Smooth muscle cell (in vitro differentiated cells): ENCODE measurements around the gene TNFSF12. TPM values are rescaled to one million over a fixed set of nuclear protein-coding genes. Genes with fewer than 3 reads are reported as not detected.

Experiments
- DNase-seq: peaks from one replicate; lab custom pipeline; 2025; ENCODE audit not compliant: unreplicated experiment; lab: John Stamatoyannopoulos, UW
- H2AFZ ChIP-seq: fragments of 200-600 bp; sonication (generic); 2 replicates; pipeline ENCODE4 v1.6.0; 2016; ENCODE audit warnings: antibody characterized with exemption, low read depth, mild to moderate bottlenecking
- H3F3A ChIP-seq: fragments of 200-600 bp; sonication (generic); 2 replicates; pipeline ENCODE4 v1.6.0; 2017; ENCODE audit warnings: antibody characterized with exemption, low read depth
- H3K27ac ChIP-seq: fragments of 200-600 bp; sonication (generic); 2 replicates; pipeline ENCODE4 v1.5.1; 2016; ENCODE audit warnings: low read depth, mild to moderate bottlenecking
- H3K27me3 ChIP-seq: fragments of 200-600 bp; sonication (generic); 2 replicates; pipeline ENCODE4 v1.6.1; 2016; ENCODE audit warnings: low read depth, mild to moderate bottlenecking
- H3K36me3 ChIP-seq: fragments of 200-600 bp; sonication (generic); 2 replicates; pipeline ENCODE4 v1.5.1; 2016; ENCODE audit warnings: low read depth
- H3K4me1 ChIP-seq: fragments of 200-600 bp; sonication (generic); 2 replicates; pipeline ENCODE4 v1.5.1; 2016; ENCODE audit warnings: low read depth
- H3K4me2 ChIP-seq: fragments of 200-600 bp; sonication (generic); 2 replicates; pipeline ENCODE4 v1.6.0; 2016; ENCODE audit warnings: mild to moderate bottlenecking
- H3K4me3 ChIP-seq: fragments of 200-600 bp; sonication (generic); 2 replicates; pipeline ENCODE4 v1.5.1; 2016; ENCODE audit warnings: mild to moderate bottlenecking
- H3K79me2 ChIP-seq: fragments of 200-600 bp; sonication (generic); 2 replicates; pipeline ENCODE4 v1.6.0; 2016; ENCODE audit warnings: low read depth, mild to moderate bottlenecking
- H3K9ac ChIP-seq: fragments of 200-600 bp; sonication (generic); 2 replicates; pipeline ENCODE4 v1.6.0; 2016; ENCODE audit warnings: low read depth
- H3K9me3 ChIP-seq: fragments of 200-600 bp; sonication (generic); replicated peaks from 2 replicates; pipeline ENCODE4 v1.5.1; 2016; ENCODE audit warnings: low read depth
- H4K20me1 ChIP-seq: fragments of 200-600 bp; sonication (generic); 2 replicates; pipeline ENCODE4 v1.6.0; 2016; ENCODE audit warnings: low read depth
- WGBS: methylation state at CpG from one replicate; pipeline ENCODE4 v1.1.7; 2016; ENCODE audit warnings: low lambda C conversion rate; 5-methylcytosine and 5-hydroxymethylcytosine counted together
- polyA plus RNA-seq: library from polyadenylated mRNA; unstranded; fragments of >200 nt; fragmentation: Nextera tagmentation; extraction: Ambion mirVana; gene quantifications from 2 replicates; pipeline ENCODE4 v1.2.1, GENCODE V29; 2016
- total RNA-seq: library from RNA; depleted of rRNA; stranded (reverse); fragments of >200 nt; gene quantifications from 2 replicates; pipeline ENCODE4 v1.2.3, GENCODE V29; 2014
- TF ChIP-seq, protein P1 (sequence below): fragments of 200-600 bp; sonication (generic); IDR thresholded peaks from 2 replicates; pipeline ENCODE4 v1.5.1; 2017; ENCODE audit warnings: borderline replicate concordance, mild to moderate bottlenecking, antibody characterized with exemption; ENCODE audit not compliant: insufficient read depth, poor library complexity, severe bottlenecking

Gene TNFSF12
- total and polyA plus RNA-seq, 2 experiments from 2014 or later, result 6.2 to 13.6 TPM

DNA sequence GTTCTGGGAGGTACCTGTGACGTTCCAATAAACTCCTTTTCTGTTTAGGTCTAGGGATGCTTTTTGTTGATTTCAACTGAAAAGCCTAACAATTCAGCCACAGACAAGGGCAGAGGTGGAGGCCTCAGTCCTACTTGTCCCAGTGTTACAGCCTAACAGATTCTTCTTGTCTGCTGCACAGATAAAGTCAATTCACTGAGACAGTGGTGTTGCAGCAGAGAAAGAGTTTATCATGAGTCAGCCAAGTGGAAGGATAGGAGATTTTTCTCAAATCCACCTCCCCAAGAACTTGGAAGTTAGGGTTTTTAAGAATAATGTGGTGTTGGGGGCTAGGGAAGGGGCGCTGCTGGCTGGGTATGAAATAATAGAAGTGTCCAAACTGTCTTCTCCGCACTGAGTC is 10.8 kb upstream of the TNFSF12 start:
- no peak overlapping the region for H3K9ac ChIP-seq
- H3F3A ChIP-seq, result no peaks in the 10 kb centered on the region
- no peaks in the 10 kb centered on the region for H3K27me3 ChIP-seq
- no peaks in the 10 kb centered on the region for H3K36me3 ChIP-seq
- TF ChIP-seq, protein P1, sequence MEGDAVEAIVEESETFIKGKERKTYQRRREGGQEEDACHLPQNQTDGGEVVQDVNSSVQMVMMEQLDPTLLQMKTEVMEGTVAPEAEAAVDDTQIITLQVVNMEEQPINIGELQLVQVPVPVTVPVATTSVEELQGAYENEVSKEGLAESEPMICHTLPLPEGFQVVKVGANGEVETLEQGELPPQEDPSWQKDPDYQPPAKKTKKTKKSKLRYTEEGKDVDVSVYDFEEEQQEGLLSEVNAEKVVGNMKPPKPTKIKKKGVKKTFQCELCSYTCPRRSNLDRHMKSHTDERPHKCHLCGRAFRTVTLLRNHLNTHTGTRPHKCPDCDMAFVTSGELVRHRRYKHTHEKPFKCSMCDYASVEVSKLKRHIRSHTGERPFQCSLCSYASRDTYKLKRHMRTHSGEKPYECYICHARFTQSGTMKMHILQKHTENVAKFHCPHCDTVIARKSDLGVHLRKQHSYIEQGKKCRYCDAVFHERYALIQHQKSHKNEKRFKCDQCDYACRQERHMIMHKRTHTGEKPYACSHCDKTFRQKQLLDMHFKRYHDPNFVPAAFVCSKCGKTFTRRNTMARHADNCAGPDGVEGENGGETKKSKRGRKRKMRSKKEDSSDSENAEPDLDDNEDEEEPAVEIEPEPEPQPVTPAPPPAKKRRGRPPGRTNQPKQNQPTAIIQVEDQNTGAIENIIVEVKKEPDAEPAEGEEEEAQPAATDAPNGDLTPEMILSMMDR, result no peak
- 66% methylated on average over 3 of the region's 3 CpGs for WGBS
- H3K4me3 ChIP-seq, result no peak overlapping the region
- H3K4me2 ChIP-seq, result no peak overlapping the region
- H3K27ac ChIP-seq, result no peak overlapping the region
- no peak for DNase-seq
- H3K79me2 ChIP-seq, result no peaks in the 10 kb centered on the region
- no peaks in the 10 kb centered on the region for H3K9me3 ChIP-seq
- no peaks in the 10 kb centered on the region for H4K20me1 ChIP-seq
- H3K4me1 ChIP-seq, result no peaks in the 10 kb centered on the region
- no peak overlapping the region for H2AFZ ChIP-seq

DNA sequence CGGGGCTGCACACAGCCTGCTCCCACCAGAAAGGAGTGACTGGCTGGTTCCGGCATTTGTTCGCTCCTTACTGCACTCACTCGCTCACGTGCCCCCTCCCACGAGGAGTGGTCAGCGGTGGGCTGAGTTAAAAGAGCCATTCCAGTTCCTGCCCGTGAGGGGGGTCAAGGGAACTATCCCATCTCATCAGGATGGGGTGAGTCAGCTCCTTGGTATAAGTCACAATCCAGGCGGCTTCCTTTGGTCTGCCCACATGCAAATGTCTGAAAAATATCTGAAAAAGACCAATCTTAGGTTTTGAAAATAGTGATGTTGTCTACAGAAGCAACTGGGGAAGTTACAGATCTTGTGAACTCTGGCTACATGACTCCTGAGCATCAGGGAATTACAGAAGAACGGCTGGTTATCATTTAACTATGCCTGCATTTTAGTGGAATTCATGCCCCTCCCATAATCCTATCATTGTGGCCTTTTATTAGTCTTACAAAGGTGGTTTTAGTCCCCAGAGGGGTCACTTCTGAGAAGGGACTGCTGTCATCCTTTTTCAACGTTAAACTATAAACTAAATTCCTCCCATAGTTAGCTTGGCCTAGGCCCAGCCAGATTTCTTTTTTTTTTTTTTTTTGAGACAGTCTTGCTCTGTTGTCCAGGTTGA is 9.8 kb upstream of the TNFSF12 start:
- TF ChIP-seq, protein P1, result no peak
- no peaks in the 10 kb centered on the region for H3K9me3 ChIP-seq
- no peaks in the 10 kb centered on the region for H3K4me1 ChIP-seq
- peak overlapping the region; percentile 43 for H3K27ac ChIP-seq
- no peaks in the 10 kb centered on the region for H3K27me3 ChIP-seq
- no peaks in the 10 kb centered on the region for H3F3A ChIP-seq
- no peak for DNase-seq
- H3K4me2 ChIP-seq, result peak overlapping the region; percentile 38
- H4K20me1 ChIP-seq, result no peaks in the 10 kb centered on the region
- no peak overlapping the region for H3K4me3 ChIP-seq
- H3K36me3 ChIP-seq, result no peaks in the 10 kb centered on the region
- whole genome bisulfite sequencing, result 56% methylated on average over 11 of the region's 11 CpGs
- no peak overlapping the region for H2AFZ ChIP-seq
- H3K79me2 ChIP-seq, result no peaks in the 10 kb centered on the region
- H3K9ac ChIP-seq, result no peak overlapping the region

DNA sequence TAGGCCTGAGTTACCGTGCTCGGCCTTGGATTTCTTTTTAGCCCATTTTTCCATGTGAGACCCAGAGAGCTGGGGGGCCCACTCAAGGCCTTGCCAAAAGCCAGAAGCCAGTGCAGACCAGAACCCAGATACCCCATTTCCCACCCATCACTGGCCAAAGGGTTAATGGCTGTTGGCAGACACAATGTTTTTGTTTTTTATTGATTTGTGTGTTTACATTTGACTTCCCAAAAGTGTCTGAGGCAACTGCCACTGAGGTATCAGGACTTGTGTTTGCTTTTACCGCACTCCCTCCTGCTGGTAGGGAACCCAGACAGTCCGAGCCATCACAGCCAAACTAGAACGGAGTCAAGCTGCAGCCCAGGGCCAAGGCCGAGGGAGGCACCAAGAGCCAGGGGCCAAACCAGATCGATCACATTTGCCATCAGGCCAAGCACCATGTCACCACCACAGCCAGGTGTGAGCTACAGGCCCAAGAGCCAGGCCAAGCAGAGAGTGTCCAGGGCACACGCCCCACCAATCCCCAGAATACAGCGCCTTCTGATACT is 7.7 kb upstream of the TNFSF12 start:
- Histone ChIP-seq H3K4me3 (no peak overlapping the region), H3K36me3 (no peaks in the 10 kb centered on the region), H4K20me1 (no peaks in the 10 kb centered on the region), H3F3A (no peaks in the 10 kb centered on the region), H3K79me2 (no peaks in the 10 kb centered on the region), H3K9ac (no peak overlapping the region), H3K27me3 (no peaks in the 10 kb centered on the region), H3K27ac (no peak overlapping the region), H3K4me1 (no peaks in the 10 kb centered on the region), H3K9me3 (no peaks in the 10 kb centered on the region), H3K4me2 (no peak overlapping the region), H2AFZ (no peak overlapping the region)
- DNase-seq, result no peak
- 94% methylated on average over 9 of the region's 9 CpGs for WGBS
- TF ChIP-seq, protein P1, result no peak

DNA sequence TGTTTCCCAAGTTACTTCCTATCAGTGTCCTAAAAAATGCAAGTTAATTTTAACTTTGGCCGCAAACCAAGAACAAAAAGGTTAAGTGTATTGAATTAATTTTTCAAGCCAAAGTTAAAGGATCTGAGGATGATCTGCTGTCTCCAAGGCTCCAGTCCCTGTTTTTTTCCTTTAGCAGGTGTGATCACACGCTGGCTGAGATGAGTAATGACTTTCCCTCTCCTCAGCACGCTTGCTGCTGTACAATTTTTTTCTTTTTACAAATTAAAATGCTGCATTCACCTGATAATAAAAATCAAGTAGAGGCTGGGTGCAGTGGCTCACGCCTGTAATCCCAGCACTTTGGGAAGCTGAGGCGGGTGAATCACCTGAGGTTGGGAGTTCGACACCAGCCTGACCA is 3.9 kb upstream of the TNFSF12 start:
- Histone ChIP-seq H4K20me1 (no peaks in the 10 kb centered on the region), H3K4me1 (peaks cover 5% of the 10 kb centered on the region), H3F3A (no peaks in the 10 kb centered on the region), H3K79me2 (no peaks in the 10 kb centered on the region), H3K4me3 (no peak overlapping the region), H3K27me3 (no peaks in the 10 kb centered on the region), H2AFZ (no peak overlapping the region), H3K9ac (no peak overlapping the region), H3K36me3 (no peaks in the 10 kb centered on the region), H3K27ac (no peak overlapping the region), H3K4me2 (no peak overlapping the region), H3K9me3 (no peaks in the 10 kb centered on the region)
- WGBS, result 69% methylated on average over 6 of the region's 6 CpGs
- DNase-seq, result no peak
- TF ChIP-seq, protein P1, result no peak
